SU-DHL-6 (cell line): ENCODE measurements around the gene SCRN2.

Source experiments
- H2AFZ ChIP-seq: fragments of 200-600 bp; sonication (generic); 2 replicates; pipeline ENCODE4 v1.6.1; 2014; ENCODE audit warnings: low read depth, mild to moderate bottlenecking, moderate library complexity, mixed read lengths, antibody characterized with exemption, low read length; ENCODE audit not compliant: severe bottlenecking
- H3F3A ChIP-seq: fragments of 200-600 bp; shearing (Covaris generic); 2 replicates; pipeline ENCODE4 v1.6.0; 2016; ENCODE audit warnings: antibody characterized with exemption, mild to moderate bottlenecking; ENCODE audit not compliant: insufficient read depth
- H3K27ac ChIP-seq: fragments of 200-600 bp; sonication (generic); 2 replicates; pipeline ENCODE4 v1.5.1; 2016; ENCODE audit warnings: low read depth, mild to moderate bottlenecking, low read length, moderate library complexity, mixed read lengths
- H3K27me3 ChIP-seq: fragments of 200-600 bp; sonication (generic), shearing (Covaris generic); 2 replicates; pipeline ENCODE4 v1.6.0; 2014; ENCODE audit warnings: mild to moderate bottlenecking, low read length
- H3K36me3 ChIP-seq: fragments of 200-600 bp; sonication (generic); 2 replicates; pipeline ENCODE4 v1.6.1; 2014; ENCODE audit warnings: mild to moderate bottlenecking, low read length, mixed read lengths
- H3K4me2 ChIP-seq: fragments of 300-600, 200-600 bp; shearing (Covaris generic), sonication (generic); 2 replicates; pipeline ENCODE4 v1.6.0; 2014; ENCODE audit warnings: low read length, low read depth, mild to moderate bottlenecking; ENCODE audit not compliant: poor library complexity, severe bottlenecking
- H3K4me3 ChIP-seq: fragments of 200-600 bp; sonication (generic); 2 replicates; pipeline ENCODE4 v1.5.1; 2014; ENCODE audit warnings: antibody characterized with exemption, low read length, mild to moderate bottlenecking, mixed read lengths; ENCODE audit not compliant: insufficient read depth, poor library complexity, severe bottlenecking
- H3K79me2 ChIP-seq: fragments of 200-600 bp; sonication (generic); 2 replicates; pipeline ENCODE4 v1.6.1; 2014; ENCODE audit warnings: mild to moderate bottlenecking, low read length, moderate library complexity; ENCODE audit not compliant: insufficient read depth
- H3K9ac ChIP-seq: fragments of 200-600 bp; sonication (generic); 2 replicates; pipeline ENCODE4 v1.7.0; 2014; ENCODE audit warnings: mild to moderate bottlenecking, low read length
- H3K9me2 ChIP-seq: fragments of 200-600 bp; sonication (generic); replicated peaks from 2 replicates; pipeline ENCODE4 v1.6.1; 2014; ENCODE audit warnings: low read length; ENCODE audit not compliant: insufficient read depth
- H3K9me3 ChIP-seq: fragments of 200-600 bp; sonication (generic); 2 replicates; pipeline ENCODE4 v1.6.1; 2014; ENCODE audit warnings: low read length, mixed read lengths; ENCODE audit not compliant: insufficient read depth
- H4K20me1 ChIP-seq: fragments of 200-600 bp; sonication (generic); 2 replicates; pipeline ENCODE4 v1.6.1; 2014; ENCODE audit warnings: low read depth, mild to moderate bottlenecking, antibody characterized with exemption, low read length, moderate library complexity, mixed read lengths
- EZH2phosphoT487 ChIP-seq: fragments of 200-600 bp; sonication (generic), shearing (Covaris generic); conservative IDR thresholded peaks from 2 replicates; pipeline ENCODE4 v1.6.1; 2018; ENCODE audit warnings: mild to moderate bottlenecking, antibody characterized with exemption, low read length, moderate library complexity, mixed read lengths
- TF ChIP-seq, protein P1 (sequence below): fragments of 200-600 bp; sonication (generic); IDR thresholded peaks from one replicate; pipeline ENCODE4 v1.5.1; 2017; ENCODE audit warnings: antibody characterized with exemption, mild to moderate bottlenecking, low read length, moderate library complexity; ENCODE audit not compliant: insufficient read depth, poor library complexity, severe bottlenecking

The SCRN2 gene

DNA sequence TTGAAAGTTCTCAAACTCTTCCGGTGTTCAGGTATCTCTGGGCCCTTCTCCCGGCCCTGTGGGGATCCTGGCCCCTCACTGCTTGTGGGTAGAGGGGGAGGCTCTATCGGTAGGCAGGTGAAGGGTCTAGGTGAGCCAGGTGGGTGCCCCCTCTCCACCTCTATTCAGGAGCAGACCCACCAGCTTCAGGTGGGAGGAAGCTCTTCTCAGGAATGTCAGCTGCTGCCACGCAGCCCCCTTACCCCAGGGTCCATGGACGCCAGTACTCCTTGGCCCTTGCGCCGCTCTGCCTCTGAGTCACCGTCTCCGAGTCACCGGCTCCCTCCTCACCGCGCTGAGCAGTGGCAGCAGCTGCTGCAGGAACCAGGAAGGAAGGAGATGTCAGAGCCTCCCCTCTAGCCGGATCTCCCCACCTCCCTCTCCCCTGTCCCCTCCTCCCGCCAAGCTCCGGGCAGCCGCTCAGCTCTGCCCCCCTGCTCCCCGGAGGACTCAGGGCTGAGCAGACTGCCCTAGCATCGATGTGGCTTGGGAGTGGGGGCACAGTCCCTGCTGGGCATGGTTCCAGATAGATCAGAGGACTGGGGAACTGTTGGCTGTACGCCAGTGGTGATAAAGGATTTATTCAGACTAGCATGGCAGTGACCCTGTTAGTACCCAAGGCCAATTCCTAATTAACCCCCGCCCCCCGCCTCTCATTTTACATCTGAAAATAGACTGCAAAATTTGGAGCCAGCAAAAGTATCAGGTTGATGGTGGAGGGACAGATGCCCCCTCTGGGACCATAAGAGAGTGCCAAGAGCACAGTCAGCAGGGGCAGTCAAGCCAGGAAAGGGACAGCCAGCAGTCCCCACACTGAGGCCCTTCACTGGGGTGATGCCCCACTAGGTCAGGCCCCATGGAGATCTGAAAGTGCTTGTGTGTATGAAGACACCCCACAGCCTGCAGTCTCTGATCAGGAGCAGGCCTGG, 19.4 kb downstream of the SCRN2 start, which contains the start of gene OSBPL7:
Gene OSBPL7, minus strand, starts transcription at position 371 of the 968 bp plus-strand sequence. CDS start 1,516 bp downstream, outside the sequence.
- H3K4me2 ChIP-seq: peak within 1 kb of the TSS; percentile 87
- H3K4me3 ChIP-seq: peak within 1 kb of the TSS; percentile 78
- H3F3A ChIP-seq: no peaks in the 10 kb centered on the region
- peak within 1 kb of the TSS; percentile 80 for H3K9ac ChIP-seq
- TF ChIP-seq, protein P1, sequence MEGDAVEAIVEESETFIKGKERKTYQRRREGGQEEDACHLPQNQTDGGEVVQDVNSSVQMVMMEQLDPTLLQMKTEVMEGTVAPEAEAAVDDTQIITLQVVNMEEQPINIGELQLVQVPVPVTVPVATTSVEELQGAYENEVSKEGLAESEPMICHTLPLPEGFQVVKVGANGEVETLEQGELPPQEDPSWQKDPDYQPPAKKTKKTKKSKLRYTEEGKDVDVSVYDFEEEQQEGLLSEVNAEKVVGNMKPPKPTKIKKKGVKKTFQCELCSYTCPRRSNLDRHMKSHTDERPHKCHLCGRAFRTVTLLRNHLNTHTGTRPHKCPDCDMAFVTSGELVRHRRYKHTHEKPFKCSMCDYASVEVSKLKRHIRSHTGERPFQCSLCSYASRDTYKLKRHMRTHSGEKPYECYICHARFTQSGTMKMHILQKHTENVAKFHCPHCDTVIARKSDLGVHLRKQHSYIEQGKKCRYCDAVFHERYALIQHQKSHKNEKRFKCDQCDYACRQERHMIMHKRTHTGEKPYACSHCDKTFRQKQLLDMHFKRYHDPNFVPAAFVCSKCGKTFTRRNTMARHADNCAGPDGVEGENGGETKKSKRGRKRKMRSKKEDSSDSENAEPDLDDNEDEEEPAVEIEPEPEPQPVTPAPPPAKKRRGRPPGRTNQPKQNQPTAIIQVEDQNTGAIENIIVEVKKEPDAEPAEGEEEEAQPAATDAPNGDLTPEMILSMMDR: peak; percentile 83
- no peak for TF ChIP-seq EZH2phosphoT487
- H3K9me2 ChIP-seq: no peaks in the 10 kb centered on the region
- no peaks in the 10 kb centered on the region for H3K27me3 ChIP-seq
- no peaks in the 10 kb centered on the region for H4K20me1 ChIP-seq
- no peaks in the 10 kb centered on the region for H3K9me3 ChIP-seq
- H3K36me3 ChIP-seq: no peaks in the 10 kb centered on the region
- peaks cover 12% of the 10 kb centered on the region; the same call in 1 of the 2 replicates for H3K79me2 ChIP-seq
- H2AFZ ChIP-seq: peak within 1 kb of the TSS; percentile 47
- 0 out of 2 replicates have a peak within 1 kb of the TSS, but pooled peaks have one; percentile 1 for H3K27ac ChIP-seq

DNA sequence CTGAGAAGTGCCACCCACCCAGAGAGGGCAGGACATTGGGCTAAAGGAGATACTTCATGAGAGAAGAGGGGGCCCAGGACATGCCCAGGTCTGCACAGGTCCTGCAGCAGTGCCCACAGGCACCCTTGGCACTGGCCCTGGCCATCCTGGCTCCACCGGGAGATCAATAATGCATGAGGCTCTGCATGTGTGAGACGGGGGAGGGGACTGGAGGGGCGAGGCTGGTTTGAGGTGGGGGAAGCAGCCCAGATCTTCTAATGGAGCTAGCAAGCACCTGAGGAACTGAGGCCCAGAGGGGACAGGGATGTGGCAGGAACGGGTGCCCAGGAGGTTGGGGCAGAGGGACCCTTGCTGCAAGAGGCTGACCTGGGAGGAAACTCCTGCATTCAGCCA, 20.0 kb downstream of the SCRN2 start:
- H4K20me1 ChIP-seq: no peaks in the 10 kb centered on the region
- peak overlapping the region; percentile 47 for H2AFZ ChIP-seq
- no peaks in the 10 kb centered on the region for H3K9me2 ChIP-seq
- H3K9ac ChIP-seq: peak overlapping the region; percentile 80
- no peaks in the 10 kb centered on the region for H3F3A ChIP-seq
- peak overlapping the region; percentile 78 for H3K4me3 ChIP-seq
- no peaks in the 10 kb centered on the region for H3K9me3 ChIP-seq
- no peaks in the 10 kb centered on the region for H3K27me3 ChIP-seq
- H3K4me2 ChIP-seq: peak overlapping the region; percentile 87
- TF ChIP-seq, protein P1: no peak
- no peak for TF ChIP-seq EZH2phosphoT487
- H3K36me3 ChIP-seq: no peaks in the 10 kb centered on the region
- peaks cover 12% of the 10 kb centered on the region; the same call in 1 of the 2 replicates for H3K79me2 ChIP-seq
- H3K27ac ChIP-seq: no peak overlapping the region

DNA sequence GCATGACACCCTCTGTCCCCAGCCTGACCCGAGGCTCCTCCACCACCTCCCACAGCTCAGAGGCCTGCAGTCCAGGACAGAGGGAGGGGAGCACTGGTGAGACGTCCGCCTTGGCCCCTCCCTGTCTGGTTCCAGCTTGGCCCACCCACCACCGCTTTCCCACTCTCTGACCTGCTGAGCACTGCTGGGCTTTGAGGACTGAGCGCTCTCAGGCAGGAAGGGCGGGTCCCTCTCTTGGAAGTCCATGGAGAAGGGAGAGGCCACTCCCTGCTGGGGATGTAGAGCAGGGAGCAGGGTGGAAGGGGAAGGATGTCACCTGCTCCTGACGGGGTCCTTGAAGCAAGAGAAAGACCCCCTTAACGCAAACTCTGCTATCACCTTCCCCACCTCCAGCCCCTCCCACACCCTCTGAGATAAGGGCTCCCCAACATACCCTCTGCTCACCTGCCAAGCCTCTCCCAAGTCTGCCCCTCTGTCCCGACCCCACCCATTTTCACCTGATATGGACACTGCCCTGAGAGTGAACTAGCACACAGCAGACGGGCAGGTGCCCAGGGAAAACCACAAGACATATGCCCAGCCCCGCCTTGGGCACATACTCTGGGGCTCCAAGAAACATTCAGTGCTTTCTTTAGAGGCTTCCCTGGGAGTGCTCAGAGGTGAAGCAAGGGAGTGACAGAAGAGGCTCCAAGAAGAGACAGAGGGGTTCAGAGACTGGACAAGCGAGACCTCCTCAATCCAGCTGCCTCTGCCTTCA, 20.9 kb downstream of the SCRN2 start:
- H3K9me2 ChIP-seq: no peaks in the 10 kb centered on the region
- peak overlapping the region; percentile 87 for H3K4me2 ChIP-seq
- peaks cover 12% of the 10 kb centered on the region; the same call in 1 of the 2 replicates for H3K79me2 ChIP-seq
- H3K9me3 ChIP-seq: no peaks in the 10 kb centered on the region
- H3K36me3 ChIP-seq: no peaks in the 10 kb centered on the region
- TF ChIP-seq EZH2phosphoT487: no peak
- H2AFZ ChIP-seq: no peak overlapping the region
- H3F3A ChIP-seq: no peaks in the 10 kb centered on the region
- no peak overlapping the region for H3K27ac ChIP-seq
- H4K20me1 ChIP-seq: no peaks in the 10 kb centered on the region
- H3K4me3 ChIP-seq: peak overlapping the region; percentile 78
- peak overlapping the region; percentile 80 for H3K9ac ChIP-seq
- no peaks in the 10 kb centered on the region for H3K27me3 ChIP-seq
